NB4 (cell line): ENCODE measurements around the gene RBM26.

ENCODE experiments used
- DNase-seq: peaks from one replicate; pipeline ENCODE4 v3.0.0; 2010; ENCODE audit warnings: low read depth
- H3K4me3 ChIP-seq: one replicate; pipeline ENCODE4 v1.5.1; 2011; ENCODE audit warnings: mild to moderate bottlenecking, low read depth, low read length, moderate library complexity
- MYC ChIP-seq: IDR thresholded peaks from 2 replicates; pipeline ENCODE4 v1.6.1; 2011; ENCODE audit warnings: low read depth, low read length
- POLR2A ChIP-seq: IDR thresholded peaks from 2 replicates; pipeline ENCODE4 v1.6.1; 2011; ENCODE audit warnings: mild to moderate bottlenecking; ENCODE audit not compliant: insufficient read length; ENCODE audit errors: extremely low read depth
- TF ChIP-seq, protein P1 (sequence below): IDR thresholded peaks from 2 replicates; pipeline ENCODE4 v1.6.1; 2011; ENCODE audit warnings: low read depth, low read length
- TF ChIP-seq, protein P2 (sequence below): IDR thresholded peaks from one replicate; pipeline ENCODE4 v1.5.1; 2012; ENCODE audit warnings: low read depth, low read length

RBM26 gene

DNA sequence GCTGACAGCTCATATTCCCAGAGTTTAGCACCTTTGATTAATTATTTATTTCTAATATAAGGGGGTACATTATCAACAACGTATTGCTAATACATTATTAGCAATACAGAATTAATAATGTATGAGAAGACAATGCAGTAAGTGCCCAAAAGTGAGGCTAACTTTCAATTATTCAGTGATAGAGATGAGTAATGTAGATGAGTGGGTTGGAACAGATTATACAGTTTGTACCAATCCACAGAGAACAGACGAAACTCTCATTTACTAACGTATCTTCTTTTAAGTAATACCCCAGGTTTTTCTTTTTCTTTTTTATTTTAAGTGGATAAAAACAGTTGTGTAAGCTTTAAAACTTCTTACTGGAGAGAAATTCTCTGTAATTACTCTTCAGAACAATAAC lies 36.7 kb upstream of the RBM26 start:
- no peak for DNase-seq
- H3K4me3 ChIP-seq = no peak overlapping the region
- TF ChIP-seq MYC (no peak), POLR2A (no peak)
- TF ChIP-seq, protein P1, sequence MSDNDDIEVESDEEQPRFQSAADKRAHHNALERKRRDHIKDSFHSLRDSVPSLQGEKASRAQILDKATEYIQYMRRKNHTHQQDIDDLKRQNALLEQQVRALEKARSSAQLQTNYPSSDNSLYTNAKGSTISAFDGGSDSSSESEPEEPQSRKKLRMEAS = no peak
- TF ChIP-seq, protein P2, sequence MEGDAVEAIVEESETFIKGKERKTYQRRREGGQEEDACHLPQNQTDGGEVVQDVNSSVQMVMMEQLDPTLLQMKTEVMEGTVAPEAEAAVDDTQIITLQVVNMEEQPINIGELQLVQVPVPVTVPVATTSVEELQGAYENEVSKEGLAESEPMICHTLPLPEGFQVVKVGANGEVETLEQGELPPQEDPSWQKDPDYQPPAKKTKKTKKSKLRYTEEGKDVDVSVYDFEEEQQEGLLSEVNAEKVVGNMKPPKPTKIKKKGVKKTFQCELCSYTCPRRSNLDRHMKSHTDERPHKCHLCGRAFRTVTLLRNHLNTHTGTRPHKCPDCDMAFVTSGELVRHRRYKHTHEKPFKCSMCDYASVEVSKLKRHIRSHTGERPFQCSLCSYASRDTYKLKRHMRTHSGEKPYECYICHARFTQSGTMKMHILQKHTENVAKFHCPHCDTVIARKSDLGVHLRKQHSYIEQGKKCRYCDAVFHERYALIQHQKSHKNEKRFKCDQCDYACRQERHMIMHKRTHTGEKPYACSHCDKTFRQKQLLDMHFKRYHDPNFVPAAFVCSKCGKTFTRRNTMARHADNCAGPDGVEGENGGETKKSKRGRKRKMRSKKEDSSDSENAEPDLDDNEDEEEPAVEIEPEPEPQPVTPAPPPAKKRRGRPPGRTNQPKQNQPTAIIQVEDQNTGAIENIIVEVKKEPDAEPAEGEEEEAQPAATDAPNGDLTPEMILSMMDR = no peak

DNA sequence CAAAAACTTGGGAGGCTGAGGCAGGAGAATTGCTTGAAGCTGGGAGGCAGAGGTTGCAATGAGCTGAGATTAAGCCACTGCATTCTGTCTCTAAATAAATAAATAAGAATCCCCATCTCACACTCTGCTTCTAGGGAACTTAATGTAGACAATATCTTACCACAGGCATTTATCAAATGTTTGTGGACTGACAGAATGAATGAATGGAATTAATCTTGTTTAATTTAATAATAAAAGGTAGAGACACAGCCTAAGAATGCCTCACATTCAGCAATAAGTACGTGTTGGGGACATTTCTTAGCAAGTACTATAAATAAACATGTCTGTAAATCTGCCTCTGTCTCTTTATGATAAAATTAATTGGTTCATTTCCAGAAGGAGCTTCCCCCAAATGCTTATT lies 36.2 kb upstream of the RBM26 start:
- H3K4me3 ChIP-seq = no peak overlapping the region
- TF ChIP-seq MYC (no peak), POLR2A (no peak)
- TF ChIP-seq, protein P2 = no peak
- TF ChIP-seq, protein P1 = no peak
- DNase-seq = no peak

DNA sequence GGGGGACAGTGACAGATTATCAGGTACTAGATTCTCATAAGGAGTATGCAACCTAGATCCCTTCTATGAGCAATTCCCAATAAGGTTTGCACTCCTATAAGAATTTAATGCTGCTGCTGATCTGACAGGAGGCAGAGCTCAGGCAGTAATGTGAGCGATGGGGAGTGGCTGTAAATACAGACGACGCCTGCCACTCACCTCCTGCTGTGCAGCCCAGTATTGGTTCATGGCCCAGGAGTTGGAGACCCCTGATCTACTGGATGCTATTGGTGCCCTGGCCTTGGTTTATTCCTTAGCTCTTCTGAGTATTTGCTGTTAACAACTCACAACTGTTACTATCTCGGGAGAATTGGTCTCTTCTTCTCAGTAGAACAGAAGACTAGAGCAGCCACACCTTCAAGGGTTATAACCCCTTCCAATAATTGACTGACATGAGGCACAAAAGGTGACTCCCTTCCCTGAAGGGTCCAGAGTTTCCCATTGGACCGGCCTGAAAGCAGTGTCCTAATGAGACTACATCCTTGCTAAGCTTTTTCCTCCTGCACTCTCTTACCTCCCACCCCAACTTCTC lies 35.0 kb upstream of the RBM26 start:
- DNase-seq = no peak
- TF ChIP-seq, protein P1 = no peak
- TF ChIP-seq POLR2A = no peak
- TF ChIP-seq MYC = no peak
- TF ChIP-seq, protein P2 = no peak
- H3K4me3 ChIP-seq = no peak overlapping the region

DNA sequence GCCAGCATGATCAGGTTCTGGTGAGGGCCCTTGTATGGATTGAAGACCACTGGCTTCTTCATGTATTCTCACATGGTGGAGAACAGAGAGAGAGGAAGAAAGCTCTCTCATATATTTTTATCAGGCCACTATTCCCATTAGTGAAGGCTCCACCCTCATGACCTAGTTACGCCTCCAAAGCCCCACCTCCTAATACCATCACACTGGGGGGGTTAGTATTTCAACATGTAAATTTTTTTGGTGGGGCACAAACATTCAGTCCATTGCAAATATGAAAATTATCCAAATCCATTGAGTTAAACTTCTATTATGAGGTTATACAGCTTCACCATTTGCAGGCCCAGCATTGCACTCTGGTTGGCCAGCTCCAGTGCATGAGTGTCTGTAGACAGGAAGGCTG lies 33.2 kb upstream of the RBM26 start:
- TF ChIP-seq POLR2A = no peak
- TF ChIP-seq, protein P2 = no peak
- TF ChIP-seq, protein P1 = no peak
- no peak overlapping the region for H3K4me3 ChIP-seq
- DNase-seq = no peak

DNA sequence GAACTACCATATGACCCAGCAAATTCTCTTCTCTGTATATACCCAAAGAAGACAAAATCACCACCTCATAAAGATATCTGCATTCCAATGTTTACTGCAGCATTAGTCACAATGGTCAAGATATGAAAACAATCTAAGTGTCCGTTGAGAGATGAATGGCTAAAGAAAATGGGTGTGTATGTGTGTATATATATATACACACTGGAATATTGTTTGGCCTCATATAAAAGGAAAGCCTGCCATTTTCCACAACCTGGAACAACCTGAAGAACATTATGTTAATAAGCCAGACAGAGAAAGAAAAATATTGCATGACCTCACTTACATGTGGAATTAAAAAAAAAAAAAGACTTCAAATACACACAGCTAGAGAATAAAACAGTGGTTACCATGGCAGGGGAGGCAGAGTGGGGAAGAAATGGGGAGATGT lies 29.5 kb upstream of the RBM26 start:
- no peak for DNase-seq
- TF ChIP-seq, protein P1 = no peak
- H3K4me3 ChIP-seq = no peak overlapping the region

DNA sequence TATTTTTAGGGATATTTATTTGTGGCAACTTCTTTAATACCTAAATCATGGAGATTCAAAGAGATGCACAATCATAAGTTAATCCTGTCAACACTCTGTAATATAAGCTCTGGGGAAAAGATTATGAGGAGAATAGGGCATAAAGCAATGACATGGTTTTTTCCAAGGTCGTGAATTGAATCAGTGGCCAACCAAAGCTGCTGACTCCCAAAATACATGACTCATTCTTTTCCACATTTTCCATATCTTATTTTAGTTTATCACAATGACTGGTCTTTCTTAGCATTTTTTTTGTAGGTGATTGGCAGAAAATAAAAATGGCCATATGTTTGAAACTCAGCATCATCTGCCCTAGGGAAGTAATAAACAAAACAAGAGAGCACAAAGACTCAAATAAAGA lies 28.5 kb upstream of the RBM26 start:
- DNase-seq = no peak
- no peak overlapping the region for H3K4me3 ChIP-seq
- TF ChIP-seq MYC (no peak), POLR2A (no peak)
- TF ChIP-seq, protein P1 = no peak
- TF ChIP-seq, protein P2 = no peak
